ENCODE results near the gene MRPS11. TPM values are rescaled to one million over a fixed set of nuclear protein-coding genes. Genes with fewer than 3 reads are reported as not detected.
"Not testable (repeated sequence)": the region's sequence is repeated elsewhere in the genome, so short reads cannot be mapped to it uniquely, and the experiment has no call there.

The MRPS11 gene
- polyA plus RNA-seq, 1 experiment: 55.6 TPM

- DNase-seq (ENCODE audit: low read depth, low spot score): no peak
- H3K27ac ChIP-seq (ENCODE audit: low read depth, low read length): no peak overlapping the region
- CTCF ChIA-PET: interaction anchor here (1.1 kb wide), 1 partner anchor 33 kb away, joined by 3 read pairs; no protein-coding TSS in a partner anchor
These were observed 43.7 kb downstream of the MRPS11 start for GRCh38 chr15:88511161-88511560.

GRCh38 chr15:88512078-88512477 is 44.6 kb downstream of the MRPS11 start:
- Histone ChIP-seq H3K27ac (ENCODE audit: low read depth, low read length) (peak overlapping the region; percentile 49), H3K4me3 (ENCODE audit: low read depth, low read length) (no peak overlapping the region), H3K9me3 (ENCODE audit: control insufficient read depth, insufficient read depth, low read length) (no peaks in the 10 kb centered on the region), H3K27me3 (ENCODE audit: control insufficient read depth, insufficient read depth, low read length) (no peaks in the 10 kb centered on the region)
- ChIA-PET CTCF (interaction anchor here (1.0 to 1.2 kb wide), 2 partner anchors 8 to 367 kb away, joined by 3 read pairs; no protein-coding TSS in a partner anchor), POLR2A (interaction anchor here (1.1 kb wide), 1 partner anchor 126 kb away, joined by 3 read pairs; the partner anchor contains the start of gene ISG20)
- DNase-seq (ENCODE audit: low read depth, low spot score): no peak
- TF ChIP-seq CTCF (IDR thresholded peaks at IDR 0.05; ENCODE audit: low read depth, low read length): no peak

More at GRCh38 chr15:88511161-88511560, 43.7 kb downstream of the MRPS11 start:
- POLR2A ChIA-PET: no interaction called here
- H3K27me3 ChIP-seq (ENCODE audit: control insufficient read depth, insufficient read depth, low read length): no peaks in the 10 kb centered on the region
- no peak for TF ChIP-seq CTCF (IDR thresholded peaks at IDR 0.05; ENCODE audit: low read depth, low read length)
- H3K4me3 ChIP-seq (ENCODE audit: low read depth, low read length): no peak overlapping the region
- H3K9me3 ChIP-seq (ENCODE audit: control insufficient read depth, insufficient read depth, low read length): no peaks in the 10 kb centered on the region

GRCh38 chr15:88512601-88513000 is 45.1 kb downstream of the MRPS11 start:
- Histone ChIP-seq H3K4me3 (ENCODE audit: low read depth, low read length) (no peak overlapping the region; the same call in 1 of the 2 replicates), H3K27me3 (ENCODE audit: control insufficient read depth, insufficient read depth, low read length) (no peaks in the 10 kb centered on the region), H3K9me3 (ENCODE audit: control insufficient read depth, insufficient read depth, low read length) (no peaks in the 10 kb centered on the region), H3K27ac (ENCODE audit: low read depth, low read length) (peak overlapping the region; percentile 62)
- ChIA-PET POLR2A (interaction anchor here (1.1 kb wide), 1 partner anchor 126 kb away, joined by 3 read pairs; the partner anchor contains the start of gene ISG20), CTCF (interaction anchor here (1.0 to 1.2 kb wide), 2 partner anchors 9 to 367 kb away, joined by 3 read pairs; no protein-coding TSS in a partner anchor)
- no peak for TF ChIP-seq CTCF (IDR thresholded peaks at IDR 0.05; ENCODE audit: low read depth, low read length)
- peak; percentile 23 for DNase-seq (ENCODE audit: low read depth, low spot score)

- CTCF ChIA-PET: interaction anchor here (1.2 kb wide), 1 partner anchor 366 kb away, joined by 3 read pairs; no protein-coding TSS in a partner anchor
- DNase-seq (ENCODE audit: low read depth, low spot score): no peak
- no peaks in the 10 kb centered on the region for H3K27me3 ChIP-seq (ENCODE audit: control insufficient read depth, insufficient read depth, low read length)
- peak overlapping the region; percentile 62 for H3K27ac ChIP-seq (ENCODE audit: low read depth, low read length)
- no peak overlapping the region for H3K4me3 ChIP-seq (ENCODE audit: low read depth, low read length)
- H3K9me3 ChIP-seq (ENCODE audit: control insufficient read depth, insufficient read depth, low read length): no peaks in the 10 kb centered on the region
- POLR2A ChIA-PET: interaction anchor here (1.1 kb wide), 1 partner anchor 125 kb away, joined by 3 read pairs; the partner anchor contains the start of gene ISG20
- no peak for TF ChIP-seq CTCF (IDR thresholded peaks at IDR 0.05; ENCODE audit: low read depth, low read length)
These were observed 45.7 kb downstream of the MRPS11 start for GRCh38 chr15:88513195-88513594.

GRCh38 chr15:88518903-88519302 is 51.4 kb downstream of the MRPS11 start:
- no peak for TF ChIP-seq CTCF (IDR thresholded peaks at IDR 0.05; ENCODE audit: low read depth, low read length)
- POLR2A ChIA-PET: no interaction called here
- Histone ChIP-seq H3K27me3 (ENCODE audit: control insufficient read depth, insufficient read depth, low read length) (no peaks in the 10 kb centered on the region), H3K9me3 (ENCODE audit: control insufficient read depth, insufficient read depth, low read length) (no peaks in the 10 kb centered on the region; the same call in 1 of the 2 replicates), H3K27ac (ENCODE audit: low read depth, low read length) (no peak overlapping the region), H3K4me3 (ENCODE audit: low read depth, low read length) (no peak overlapping the region)
- CTCF ChIA-PET: no interaction called here
- no peak for DNase-seq (ENCODE audit: low read depth, low spot score)

- H3K4me3 ChIP-seq (ENCODE audit: low read depth, low read length); POLR2A ChIA-PET; CTCF ChIA-PET; H3K27me3 ChIP-seq (ENCODE audit: control insufficient read depth, insufficient read depth, low read length); H3K9me3 ChIP-seq (ENCODE audit: control insufficient read depth, insufficient read depth, low read length); DNase-seq (ENCODE audit: low read depth, low spot score); H3K27ac ChIP-seq (ENCODE audit: low read depth, low read length): not testable (repeated sequence)
These were observed 56.6 kb downstream of the MRPS11 start for GRCh38 chr15:88524094-88524493.
